HL-60 (cell line): Measurements from ENCODE around the gene AKAP7.

ENCODE experiments used
- GABPA ChIP-seq: IDR thresholded peaks from 2 replicates; pipeline ENCODE4 v1.6.1; 2012; ENCODE audit warnings: low read depth
- POLR2AphosphoS5 ChIP-seq: IDR thresholded peaks from 2 replicates; pipeline ENCODE4 v1.6.1; 2012; ENCODE audit warnings: low read depth
- TF ChIP-seq, protein P1 (sequence below): IDR thresholded peaks from one replicate; pipeline ENCODE4 v1.5.1; 2011; ENCODE audit warnings: low read length, control low read depth, inconsistent platforms; ENCODE audit not compliant: insufficient read depth

DNA sequence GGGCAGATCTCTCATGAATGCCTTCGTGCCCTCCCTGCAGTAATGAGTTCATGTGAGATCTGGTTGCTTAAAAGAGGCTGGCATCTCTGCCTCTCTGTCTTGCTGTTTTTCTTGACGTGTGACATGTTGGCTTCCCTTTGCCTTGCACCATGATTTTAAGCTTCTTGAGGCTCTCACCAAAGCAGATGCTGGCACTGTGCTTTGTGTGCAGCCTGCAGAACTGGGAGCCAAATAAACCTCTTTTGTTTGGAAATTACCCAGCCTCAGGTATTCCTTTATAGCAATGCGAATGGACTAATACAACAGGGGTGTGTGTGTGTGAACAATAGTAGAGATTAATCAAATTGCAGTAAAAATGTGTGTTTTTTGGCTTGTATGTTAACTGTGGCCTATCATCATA is 8.1 kb downstream of the AKAP7 start:
- TF ChIP-seq POLR2AphosphoS5 = no peak
- TF ChIP-seq, protein P1, sequence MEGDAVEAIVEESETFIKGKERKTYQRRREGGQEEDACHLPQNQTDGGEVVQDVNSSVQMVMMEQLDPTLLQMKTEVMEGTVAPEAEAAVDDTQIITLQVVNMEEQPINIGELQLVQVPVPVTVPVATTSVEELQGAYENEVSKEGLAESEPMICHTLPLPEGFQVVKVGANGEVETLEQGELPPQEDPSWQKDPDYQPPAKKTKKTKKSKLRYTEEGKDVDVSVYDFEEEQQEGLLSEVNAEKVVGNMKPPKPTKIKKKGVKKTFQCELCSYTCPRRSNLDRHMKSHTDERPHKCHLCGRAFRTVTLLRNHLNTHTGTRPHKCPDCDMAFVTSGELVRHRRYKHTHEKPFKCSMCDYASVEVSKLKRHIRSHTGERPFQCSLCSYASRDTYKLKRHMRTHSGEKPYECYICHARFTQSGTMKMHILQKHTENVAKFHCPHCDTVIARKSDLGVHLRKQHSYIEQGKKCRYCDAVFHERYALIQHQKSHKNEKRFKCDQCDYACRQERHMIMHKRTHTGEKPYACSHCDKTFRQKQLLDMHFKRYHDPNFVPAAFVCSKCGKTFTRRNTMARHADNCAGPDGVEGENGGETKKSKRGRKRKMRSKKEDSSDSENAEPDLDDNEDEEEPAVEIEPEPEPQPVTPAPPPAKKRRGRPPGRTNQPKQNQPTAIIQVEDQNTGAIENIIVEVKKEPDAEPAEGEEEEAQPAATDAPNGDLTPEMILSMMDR = no peak
- TF ChIP-seq GABPA = no peak
